GM21576 (cell line): ENCODE measurements around the gene FAM210B.
"Not testable (repeated sequence)": the region's sequence is repeated elsewhere in the genome, so short reads cannot be mapped to it uniquely, and the experiment has no call there.

ENCODE experiments used
- ATAC-seq: cut with Tn5 transposase; IDR thresholded peaks from one replicate; pipeline ENCODE4 v1.9.1; 2021; ENCODE audit warnings: mild to moderate bottlenecking, moderate library complexity; ENCODE audit not compliant: unreplicated experiment

Gene FAM210B

GRCh38 chr20:56360133-56360907 lies 1.5 kb downstream of the FAM210B start:
- no peak for ATAC-seq

GRCh38 chr20:56360908-56361205 lies 2.1 kb downstream of the FAM210B start:
- ATAC-seq, result no peak

GRCh38 chr20:56361900-56362299 lies 3.1 kb downstream of the FAM210B start:
- ATAC-seq, result no peak

- no peak for ATAC-seq
Measured at GRCh38 chr20:56362833-56363413, 4.1 kb downstream of the FAM210B start.

- no peak for ATAC-seq
Measured at GRCh38 chr20:56363491-56363890, 4.7 kb downstream of the FAM210B start.

DNA sequence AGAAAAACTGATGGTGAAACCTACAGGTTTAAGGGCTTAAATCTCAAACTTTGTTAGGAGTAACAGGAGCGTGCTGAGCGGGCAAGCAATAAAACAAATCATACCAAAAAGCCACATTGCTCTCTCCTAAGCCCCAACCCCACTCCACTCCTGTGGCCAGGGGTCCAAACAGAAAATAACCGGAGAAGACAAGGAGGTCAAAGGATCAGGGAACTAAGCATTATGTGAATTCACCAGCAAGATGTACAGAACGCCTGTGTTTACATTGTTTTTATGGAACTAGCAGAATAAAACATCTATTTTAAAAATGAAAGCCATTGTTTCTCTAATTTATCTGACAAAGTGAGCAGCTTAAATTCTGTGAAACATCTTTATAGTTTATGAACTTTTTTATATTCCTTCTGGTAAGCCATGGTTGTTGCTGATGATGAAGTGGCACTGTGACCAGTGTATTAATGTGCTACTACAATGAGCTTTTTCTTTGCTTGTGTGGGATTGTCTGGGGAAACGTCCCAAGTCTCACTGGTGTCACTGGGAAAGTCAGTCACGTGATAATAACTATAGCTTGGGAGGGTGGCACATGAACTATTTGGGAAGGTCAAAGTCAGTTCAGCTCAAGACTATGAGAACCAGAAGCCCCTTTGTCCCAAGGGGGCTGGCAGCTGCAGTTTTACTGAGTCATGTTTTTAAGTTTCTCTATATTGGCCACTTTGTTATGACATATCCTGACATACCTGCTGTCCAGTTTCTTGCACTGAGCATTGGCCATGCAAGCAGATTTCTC lies 9.8 kb downstream of the FAM210B start:
- ATAC-seq, result no peak

DNA sequence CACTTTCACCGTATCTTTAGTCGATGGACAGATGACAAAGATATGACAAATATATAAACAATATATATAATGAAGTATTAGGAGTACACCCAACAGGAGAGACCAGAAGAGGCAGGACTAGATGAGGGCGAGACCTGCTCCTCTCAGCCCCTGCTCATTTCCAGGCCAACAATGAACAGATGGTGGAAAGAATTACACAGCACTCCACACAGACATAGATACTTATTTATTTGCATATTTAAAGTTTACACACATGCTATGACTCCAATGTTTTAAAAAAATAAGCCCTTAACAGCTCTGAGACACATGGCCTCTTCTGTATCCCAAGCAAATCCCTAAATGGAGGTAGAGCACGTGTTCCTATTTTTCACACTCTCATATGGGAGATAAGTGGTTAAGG lies 10.4 kb downstream of the FAM210B start:
- ATAC-seq, result no peak

GRCh38 chr20:56371977-56372376 lies 13.2 kb downstream of the FAM210B start:
- ATAC-seq, result no peak

GRCh38 chr20:56372850-56373249 lies 14.1 kb downstream of the FAM210B start:
- ATAC-seq, result no peak

GRCh38 chr20:56373942-56374341 lies 15.2 kb downstream of the FAM210B start:
- no peak for ATAC-seq

GRCh38 chr20:56376331-56376730 lies 17.6 kb downstream of the FAM210B start:
- no peak for ATAC-seq

GRCh38 chr20:56378386-56378785 lies 19.6 kb downstream of the FAM210B start:
- no peak for ATAC-seq

DNA sequence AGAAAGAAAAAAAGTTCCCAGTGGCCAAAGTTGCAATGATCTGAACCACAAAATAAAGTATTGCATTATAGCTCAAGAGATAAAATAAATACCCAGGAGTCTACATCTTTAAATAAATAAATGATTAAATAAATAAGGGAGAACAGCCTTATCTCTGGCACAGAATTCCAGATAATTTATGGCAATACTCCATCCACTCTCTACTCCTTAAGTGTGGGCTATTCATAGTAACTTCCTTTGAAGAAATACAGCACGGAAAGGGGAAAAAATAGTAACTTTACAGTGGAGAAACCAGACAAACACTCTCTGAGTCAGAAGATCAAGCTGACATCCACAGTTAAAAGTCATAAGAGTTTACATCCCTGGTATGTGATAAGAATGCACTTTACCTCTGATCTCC lies 21.6 kb downstream of the FAM210B start:
- ATAC-seq, result no peak

GRCh38 chr20:56381501-56381900 lies 22.7 kb downstream of the FAM210B start:
- no peak for ATAC-seq

- ATAC-seq, result no peak
Measured at GRCh38 chr20:56382696-56383095, 23.9 kb downstream of the FAM210B start.

DNA sequence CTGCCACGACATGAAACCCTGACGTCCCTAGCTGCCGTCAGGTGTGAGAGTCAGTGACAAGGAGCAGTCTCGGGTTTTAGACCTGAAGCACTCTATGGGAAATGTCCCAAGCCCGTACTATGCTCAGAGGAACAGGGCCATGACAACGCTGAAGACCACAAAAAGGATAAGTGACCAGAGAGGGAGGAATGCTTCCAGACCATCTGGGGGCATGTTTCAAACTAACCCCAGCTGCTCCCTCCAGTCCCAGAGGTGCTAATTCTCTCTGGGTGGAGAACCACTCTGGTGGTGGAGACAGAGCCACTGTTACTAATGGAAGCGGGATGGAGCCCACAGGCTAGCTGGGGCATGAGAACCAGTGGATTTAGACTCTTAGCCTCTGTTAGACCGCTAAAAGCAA lies 24.6 kb downstream of the FAM210B start:
- ATAC-seq, result no peak

DNA sequence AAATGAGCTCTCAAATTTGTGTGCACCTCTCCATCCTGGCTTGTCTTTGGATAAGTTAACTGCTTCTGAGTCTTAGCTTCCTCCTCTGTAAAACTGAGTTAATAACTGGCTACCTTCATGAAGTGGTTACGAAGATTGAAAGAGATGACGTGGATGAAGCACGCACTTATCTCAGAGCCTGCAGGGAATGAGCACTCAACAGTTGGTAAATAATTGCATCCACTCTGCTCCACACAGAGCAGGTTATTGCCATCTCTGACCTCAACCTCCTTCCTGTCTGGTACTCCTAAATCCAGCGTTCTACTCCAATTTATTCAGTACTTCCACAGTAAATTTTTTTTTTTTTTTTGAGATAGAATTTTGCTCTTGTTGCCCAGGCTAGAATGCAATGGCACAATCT lies 26.4 kb downstream of the FAM210B start:
- no peak for ATAC-seq

GRCh38 chr20:56386219-56386618 lies 27.4 kb downstream of the FAM210B start:
- no peak for ATAC-seq

DNA sequence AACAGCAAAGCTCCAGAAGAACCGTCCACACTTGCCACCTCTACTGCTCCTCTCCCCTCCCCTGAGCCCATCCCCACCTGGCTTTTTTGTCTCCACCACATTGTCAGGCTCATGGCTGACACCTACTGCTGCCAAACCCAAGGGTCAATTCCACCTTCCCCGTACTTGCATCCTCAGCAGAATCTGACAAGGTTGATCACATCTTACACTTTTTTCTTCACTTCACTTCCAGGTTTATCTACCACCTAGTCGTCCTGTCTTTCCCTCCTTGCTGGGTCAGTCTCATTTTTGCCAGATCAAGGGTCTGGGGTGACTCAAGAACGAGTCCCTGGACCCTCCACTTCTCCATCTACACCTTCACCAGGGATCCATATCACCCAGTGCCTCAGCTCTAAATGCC lies 30.1 kb downstream of the FAM210B start:
- ATAC-seq, result no peak

DNA sequence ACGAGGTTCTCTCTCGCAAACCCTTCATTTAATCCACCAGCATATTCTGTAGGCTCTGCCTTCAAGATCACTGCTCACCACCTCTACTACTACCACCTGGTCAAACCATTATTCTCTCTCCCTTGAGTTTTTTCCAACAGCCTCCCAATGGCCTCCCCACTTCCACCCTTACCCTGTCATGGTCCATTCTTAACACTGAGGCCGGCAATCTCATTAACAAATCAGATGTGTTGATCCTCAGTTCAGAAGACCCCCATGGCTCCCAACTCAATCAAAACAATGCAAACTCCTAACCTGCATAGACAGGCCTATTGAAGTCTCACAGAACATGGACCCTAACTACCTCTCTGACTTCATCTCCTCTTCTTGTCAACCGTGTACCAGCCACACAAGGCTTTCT lies 31.0 kb downstream of the FAM210B start:
- no peak for ATAC-seq

- not testable (repeated sequence) for ATAC-seq
Measured at GRCh38 chr20:56390396-56390795, 31.6 kb downstream of the FAM210B start.

DNA sequence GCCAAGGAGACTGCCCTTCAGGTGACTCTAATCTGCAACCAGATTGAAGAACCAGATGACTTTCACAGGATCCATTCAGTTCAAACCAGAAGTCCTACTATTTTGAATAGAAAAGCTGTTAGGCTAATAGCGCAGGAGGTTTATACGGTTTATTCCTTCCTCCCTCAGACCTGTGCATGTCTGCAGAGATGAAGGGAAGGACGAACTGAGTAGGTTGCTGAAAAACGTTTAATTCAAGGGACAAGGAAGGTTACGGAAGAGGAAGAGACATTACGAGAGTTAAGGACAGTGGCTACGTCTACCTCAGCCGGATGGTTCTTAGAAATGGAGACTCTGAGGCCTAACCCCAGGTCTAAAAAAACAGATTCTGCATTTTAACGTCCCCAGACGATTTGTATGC lies 32.3 kb downstream of the FAM210B start:
- ATAC-seq, result no peak
